BJ (cell line): ENCODE measurements around the gene P2RY2. TPM values are rescaled to one million over a fixed set of nuclear protein-coding genes. Genes with fewer than 3 reads are reported as not detected.

ENCODE experiments used
- CTCF ChIA-PET: fragments of 350-600 bp; formaldehyde crosslinking; extraction: SDS; loops from one replicate; lab custom pipeline; 2021; ENCODE audit warnings: antibody characterized with exemption, inconsistent platforms; lab: Yijun Ruan, JAX
- POLR2A ChIA-PET: fragments of 300-600 bp; sonication (Branson Sonifier 250); formaldehyde crosslinking; extraction: SDS; loops from one replicate; lab custom pipeline; 2021; ENCODE audit warnings: antibody characterized with exemption; lab: Charles Lee
- DNase-seq: peaks from one replicate; pipeline ENCODE4 v3.0.0-alpha.2; 2011; ENCODE audit warnings: low read depth
- H3K27me3 ChIP-seq: 2 replicates; pipeline ENCODE4 v1.6.0; 2011; ENCODE audit warnings: low read length; ENCODE audit not compliant: control insufficient read depth, insufficient read depth
- H3K36me3 ChIP-seq: 2 replicates; pipeline ENCODE4 v1.5.1; 2011; ENCODE audit warnings: low read length; ENCODE audit not compliant: control insufficient read depth, insufficient read depth
- H3K4me3 ChIP-seq: 2 replicates; pipeline ENCODE4 v1.5.1; 2011; ENCODE audit warnings: low read depth, mild to moderate bottlenecking, control low read depth, low read length
- CTCF ChIP-seq: IDR thresholded peaks from 2 replicates; pipeline ENCODE4 v1.5.1; 2011; ENCODE audit warnings: low read depth, mild to moderate bottlenecking, control low read depth, inconsistent platforms, low read length, moderate library complexity; ENCODE audit not compliant: insufficient read depth
- polyA plus RNA-seq: library from polyadenylated mRNA; depleted of rRNA; stranded (reverse); fragments of >200 nt; gene quantifications from 2 replicates; pipeline ENCODE4 v1.2.3, GENCODE V29; 2011

Gene P2RY2
- polyA plus RNA-seq, 1 experiment: 0.15 TPM

- ChIA-PET POLR2A (no interaction called here), CTCF (interaction anchor here (0.7 to 1.9 kb wide), 3 partner anchors 44 to 97 kb away, joined by 4 to 9 read pairs (median 6); no protein-coding TSS in a partner anchor)
- no peaks in the 10 kb centered on the region for H3K27me3 ChIP-seq
- H3K36me3 ChIP-seq: no peaks in the 10 kb centered on the region
- no peak overlapping the region for H3K4me3 ChIP-seq
- TF ChIP-seq CTCF: no peak
- DNase-seq: no peak
Measured at GRCh38 chr11:73192272-73192671, 25.8 kb upstream of the P2RY2 start.

GRCh38 chr11:73193251-73194033, 24.6 kb upstream of the P2RY2 start:
- no peaks in the 10 kb centered on the region for H3K27me3 ChIP-seq
- H3K4me3 ChIP-seq: no peak overlapping the region
- no peaks in the 10 kb centered on the region for H3K36me3 ChIP-seq
- DNase-seq: no peak
- no peak for TF ChIP-seq CTCF
- ChIA-PET POLR2A (no interaction called here), CTCF (interaction anchor here (0.7 to 2.2 kb wide), 8 partner anchors 19 to 203 kb away, joined by 3 to 6 read pairs (median 4); partner anchors contain the start of gene FCHSD2)

GRCh38 chr11:73194034-73194507, 24.0 kb upstream of the P2RY2 start:
- Histone ChIP-seq H3K27me3 (no peaks in the 10 kb centered on the region), H3K4me3 (no peak overlapping the region), H3K36me3 (no peaks in the 10 kb centered on the region)
- ChIA-PET CTCF (interaction anchor here (0.7 to 2.2 kb wide), 7 partner anchors 9 to 202 kb away, joined by 3 to 8 read pairs (median 4); no protein-coding TSS in a partner anchor), POLR2A (no interaction called here)
- no peak for TF ChIP-seq CTCF
- DNase-seq: no peak

- no peak overlapping the region for H3K4me3 ChIP-seq
- DNase-seq: no peak
- CTCF ChIA-PET: interaction anchor here (0.8 to 2.2 kb wide), 4 partner anchors 9 to 94 kb away, joined by 3 to 8 read pairs (median 4); no protein-coding TSS in a partner anchor
- no peaks in the 10 kb centered on the region for H3K36me3 ChIP-seq
- POLR2A ChIA-PET: no interaction called here
- H3K27me3 ChIP-seq: no peaks in the 10 kb centered on the region
- no peak for TF ChIP-seq CTCF
Measured at GRCh38 chr11:73194593-73194992, 23.5 kb upstream of the P2RY2 start.
